ENCODE results near the gene ZKSCAN3. TPM values are rescaled to one million over a fixed set of nuclear protein-coding genes. Genes with fewer than 3 reads are reported as not detected.

The ZKSCAN3 gene
- polyA plus RNA-seq, 1 donor (not counting 4 experiments of a cell fraction or from before 2014, with no cell fraction given): 3.1 TPM

DNA sequence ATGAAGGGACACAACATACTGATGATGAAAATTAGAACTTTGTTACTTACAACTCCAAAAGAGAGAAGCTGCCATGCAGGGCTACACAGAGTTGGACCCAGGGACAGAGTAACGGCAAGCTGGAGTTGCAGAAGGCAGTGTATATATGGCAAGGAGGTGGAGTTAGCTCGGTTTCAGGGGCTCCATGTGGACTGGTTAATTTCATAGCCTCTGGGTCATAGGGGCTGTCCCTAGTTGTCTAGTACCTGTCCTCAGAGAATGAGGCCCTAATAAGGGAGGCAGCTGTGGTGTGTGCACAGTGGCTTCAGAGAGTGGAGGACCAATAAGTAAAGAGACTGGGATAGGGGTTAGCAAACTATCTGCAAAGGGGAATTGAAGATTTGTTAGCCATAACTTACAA lies 57.7 kb downstream of the ZKSCAN3 start:
- no peaks in the 10 kb centered on the region for H3K9me1 ChIP-seq (ENCODE audit: control insufficient read depth, extremely low read depth, insufficient read depth, low read length)
- H3K27me3 ChIP-seq (ENCODE audit: control insufficient read depth, extremely low read depth, insufficient read depth, low read length): no peaks in the 10 kb centered on the region
- no peak overlapping the region for H3K27ac ChIP-seq (ENCODE audit: control insufficient read depth, insufficient read depth, low read length)
- DNase-seq (ENCODE audit: low read depth, low spot score) (no peak), FAIRE-seq (no peak)
- no peaks in the 10 kb centered on the region for H3K4me1 ChIP-seq (ENCODE audit: control insufficient read depth, extremely low read depth, insufficient read depth, low read length)
- no peak overlapping the region for H3K9ac ChIP-seq (ENCODE audit: control insufficient read depth, extremely low read depth, insufficient read depth, low read length)
- H3K36me3 ChIP-seq (ENCODE audit: control insufficient read depth in 2 of 2, extremely low read depth in 1 of 2, insufficient read depth in 2 of 2, low read length in 2 of 2): no peaks in the 10 kb centered on the region
- no peaks in the 10 kb centered on the region for H4K20me1 ChIP-seq (ENCODE audit: control insufficient read depth, extremely low read depth, insufficient read depth, low read length)
- H3K4me2 ChIP-seq (ENCODE audit: control insufficient read depth, extremely low read depth, insufficient read depth, low read depth, low read length): no peak overlapping the region
- no peak overlapping the region for H2AFZ ChIP-seq (ENCODE audit: control insufficient read depth, low read length)
- H3K9me3 ChIP-seq (ENCODE audit: control insufficient read depth, low read depth, low read length): no peaks in the 10 kb centered on the region
- no peaks in the 10 kb centered on the region for H3K79me2 ChIP-seq (ENCODE audit: control insufficient read depth, insufficient read depth, low read length)
- dilution Hi-C loops (cut with MboI; ENCODE audit: extremely low pct_ligation_motif_present, low sequenced_read_pairs): no loop called here
- TF ChIP-seq, protein P1, sequence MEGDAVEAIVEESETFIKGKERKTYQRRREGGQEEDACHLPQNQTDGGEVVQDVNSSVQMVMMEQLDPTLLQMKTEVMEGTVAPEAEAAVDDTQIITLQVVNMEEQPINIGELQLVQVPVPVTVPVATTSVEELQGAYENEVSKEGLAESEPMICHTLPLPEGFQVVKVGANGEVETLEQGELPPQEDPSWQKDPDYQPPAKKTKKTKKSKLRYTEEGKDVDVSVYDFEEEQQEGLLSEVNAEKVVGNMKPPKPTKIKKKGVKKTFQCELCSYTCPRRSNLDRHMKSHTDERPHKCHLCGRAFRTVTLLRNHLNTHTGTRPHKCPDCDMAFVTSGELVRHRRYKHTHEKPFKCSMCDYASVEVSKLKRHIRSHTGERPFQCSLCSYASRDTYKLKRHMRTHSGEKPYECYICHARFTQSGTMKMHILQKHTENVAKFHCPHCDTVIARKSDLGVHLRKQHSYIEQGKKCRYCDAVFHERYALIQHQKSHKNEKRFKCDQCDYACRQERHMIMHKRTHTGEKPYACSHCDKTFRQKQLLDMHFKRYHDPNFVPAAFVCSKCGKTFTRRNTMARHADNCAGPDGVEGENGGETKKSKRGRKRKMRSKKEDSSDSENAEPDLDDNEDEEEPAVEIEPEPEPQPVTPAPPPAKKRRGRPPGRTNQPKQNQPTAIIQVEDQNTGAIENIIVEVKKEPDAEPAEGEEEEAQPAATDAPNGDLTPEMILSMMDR (optimal IDR thresholded peaks at IDR 0.05 in 1 of 3, IDR thresholded peaks at IDR 0.05 in 1 of 3, conservative IDR thresholded peaks at IDR 0.05 in 1 of 3; ENCODE audit: extremely low read depth in 1 of 3, insufficient read depth in 2 of 3, low read length in 3 of 3): no peak
- TF ChIP-seq EZH2 (IDR thresholded peaks at IDR 0.05; ENCODE audit: low read length): no peak
- H3K4me3 ChIP-seq (ENCODE audit: control insufficient read depth in 2 of 3, extremely low read depth in 1 of 3, insufficient read depth in 2 of 3, low read depth in 1 of 3, low read length in 3 of 3): no peak overlapping the region

DNA sequence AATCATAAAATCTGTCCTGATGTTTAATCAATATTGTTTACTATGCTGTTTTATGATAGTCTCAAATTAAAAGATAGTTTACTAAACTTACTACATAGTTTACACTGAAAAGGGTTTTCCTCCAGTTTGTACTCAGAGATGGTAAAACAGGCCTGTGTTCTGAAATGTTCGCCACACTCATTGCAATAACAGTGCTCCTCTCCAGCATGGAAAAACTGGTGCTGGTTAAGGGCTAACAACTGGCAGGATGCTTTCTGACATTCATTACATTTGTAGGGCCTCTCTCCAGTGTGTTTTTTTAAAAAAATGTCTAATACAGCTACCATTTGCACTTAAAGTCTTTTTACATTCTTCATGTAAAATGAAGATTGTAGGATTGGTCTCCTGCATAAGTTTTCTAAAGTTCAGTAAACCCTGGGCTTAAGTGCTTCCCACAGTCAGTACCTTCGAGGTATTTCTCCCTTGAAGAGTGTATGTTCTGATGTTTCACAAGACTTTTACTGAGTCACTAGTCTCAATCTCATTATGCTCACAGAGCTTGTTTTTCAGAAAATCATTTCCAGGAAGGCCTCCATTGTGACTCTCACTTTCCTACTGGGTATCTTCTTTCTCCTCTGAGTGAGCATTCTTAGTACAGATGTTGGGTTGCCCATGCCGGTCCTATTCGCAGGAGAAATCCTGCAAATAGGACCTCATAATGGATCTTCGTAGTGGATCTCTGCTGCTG lies 58.5 kb downstream of the ZKSCAN3 start:
- no peaks in the 10 kb centered on the region for H3K36me3 ChIP-seq (ENCODE audit: control insufficient read depth in 2 of 2, extremely low read depth in 1 of 2, insufficient read depth in 2 of 2, low read length in 2 of 2)
- H3K4me2 ChIP-seq (ENCODE audit: control insufficient read depth, extremely low read depth, insufficient read depth, low read depth, low read length): no peak overlapping the region
- no peaks in the 10 kb centered on the region for H3K4me1 ChIP-seq (ENCODE audit: control insufficient read depth, extremely low read depth, insufficient read depth, low read length)
- no peak overlapping the region for H2AFZ ChIP-seq (ENCODE audit: control insufficient read depth, low read length)
- H3K9ac ChIP-seq (ENCODE audit: control insufficient read depth, extremely low read depth, insufficient read depth, low read length): no peak overlapping the region
- no peaks in the 10 kb centered on the region for H3K9me3 ChIP-seq (ENCODE audit: control insufficient read depth, low read depth, low read length)
- no peak for DNase-seq (ENCODE audit: low read depth, low spot score)
- dilution Hi-C loops (cut with MboI; ENCODE audit: extremely low pct_ligation_motif_present, low sequenced_read_pairs): no loop called here
- no peak for FAIRE-seq
- no peak overlapping the region for H3K4me3 ChIP-seq (ENCODE audit: control insufficient read depth in 2 of 3, extremely low read depth in 1 of 3, insufficient read depth in 2 of 3, low read depth in 1 of 3, low read length in 3 of 3)
- H3K27ac ChIP-seq (ENCODE audit: control insufficient read depth, insufficient read depth, low read length): no peak overlapping the region
- no peaks in the 10 kb centered on the region for H3K27me3 ChIP-seq (ENCODE audit: control insufficient read depth, extremely low read depth, insufficient read depth, low read length)
- H3K9me1 ChIP-seq (ENCODE audit: control insufficient read depth, extremely low read depth, insufficient read depth, low read length): no peaks in the 10 kb centered on the region
- no peaks in the 10 kb centered on the region for H4K20me1 ChIP-seq (ENCODE audit: control insufficient read depth, extremely low read depth, insufficient read depth, low read length)
- TF ChIP-seq, protein P1 (optimal IDR thresholded peaks at IDR 0.05 in 1 of 3, IDR thresholded peaks at IDR 0.05 in 1 of 3, conservative IDR thresholded peaks at IDR 0.05 in 1 of 3; ENCODE audit: extremely low read depth in 1 of 3, insufficient read depth in 2 of 3, low read length in 3 of 3): no peak
- TF ChIP-seq EZH2 (IDR thresholded peaks at IDR 0.05; ENCODE audit: low read length): no peak
- no peaks in the 10 kb centered on the region for H3K79me2 ChIP-seq (ENCODE audit: control insufficient read depth, insufficient read depth, low read length)

All from keratinocyte (primary cell).